NT2/D1 (cell line): ENCODE measurements around the gene MFN1.

Experiments
- DNase-seq: peaks from one replicate; pipeline ENCODE4 v3.0.0-alpha.2; 2011; ENCODE audit warnings: low read depth, low spot score
- H3K27me3 ChIP-seq: 2 replicates; pipeline ENCODE4 v1.6.0; 2011; ENCODE audit warnings: mild to moderate bottlenecking; ENCODE audit not compliant: insufficient read length, insufficient read depth
- H3K36me3 ChIP-seq: 2 replicates; pipeline ENCODE4 v1.6.1; 2011; ENCODE audit warnings: mild to moderate bottlenecking, low read length, mixed read lengths; ENCODE audit not compliant: insufficient read depth, insufficient read length
- H3K4me1 ChIP-seq: 2 replicates; pipeline ENCODE4 v1.5.1; 2011; ENCODE audit not compliant: insufficient read depth, insufficient read length
- H3K4me3 ChIP-seq: 2 replicates; pipeline ENCODE4 v1.5.1; 2011; ENCODE audit warnings: low read depth; ENCODE audit not compliant: insufficient read length
- H3K9ac ChIP-seq: 2 replicates; pipeline ENCODE4 v1.6.0; 2011; ENCODE audit warnings: low read depth; ENCODE audit not compliant: insufficient read length
- H3K9me3 ChIP-seq: 2 replicates; pipeline ENCODE4 v1.5.1; 2011; ENCODE audit warnings: mild to moderate bottlenecking, low read length; ENCODE audit not compliant: insufficient read depth
- SUZ12 ChIP-seq: IDR thresholded peaks from 2 replicates; pipeline ENCODE4 v1.6.1; 2011; ENCODE audit not compliant: insufficient read length, insufficient read depth; ENCODE audit errors: extremely low read depth
- YY1 ChIP-seq: IDR thresholded peaks from 2 replicates; pipeline ENCODE4 v1.6.1; 2011; ENCODE audit not compliant: insufficient read length, insufficient read depth
- ZNF274 ChIP-seq: IDR thresholded peaks from 2 replicates; pipeline ENCODE4 v1.6.1; 2011; ENCODE audit warnings: mild to moderate bottlenecking, low read depth, low read length

Gene MFN1

DNA sequence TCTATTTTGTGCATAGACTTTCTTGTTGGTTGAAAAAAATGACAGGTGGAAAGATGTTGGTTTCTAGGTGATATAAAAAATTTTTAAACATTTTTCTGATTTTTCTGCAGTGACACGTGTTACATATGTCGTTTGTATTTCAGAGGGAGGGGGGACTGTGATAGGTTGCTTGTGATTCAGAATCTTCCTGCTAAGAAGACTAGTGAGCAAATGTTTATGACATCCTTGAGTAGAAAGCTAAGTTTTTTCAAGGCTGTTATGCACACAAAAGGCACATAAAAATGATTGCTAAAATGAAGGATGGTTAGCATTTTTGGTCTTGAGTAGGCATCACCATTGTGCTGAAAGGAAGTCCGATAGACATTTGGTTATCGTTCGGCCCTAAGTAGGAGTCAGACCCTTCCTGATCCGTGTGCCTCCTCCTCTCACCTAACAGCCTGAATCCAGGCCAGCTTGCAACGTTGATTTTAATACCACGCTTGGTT lies 23.2 kb upstream of the MFN1 start:
- DNase-seq = no peak
- Histone ChIP-seq H3K4me1 (no peaks in the 10 kb centered on the region), H3K36me3 (peaks cover 44% of the 10 kb centered on the region), H3K9ac (peak overlapping the region; percentile 97), H3K4me3 (peak overlapping the region; percentile 97), H3K27me3 (no peaks in the 10 kb centered on the region), H3K9me3 (no peaks in the 10 kb centered on the region)
- TF ChIP-seq SUZ12 = no peak
- TF ChIP-seq YY1 = no peak
- TF ChIP-seq ZNF274 = no peak

DNA sequence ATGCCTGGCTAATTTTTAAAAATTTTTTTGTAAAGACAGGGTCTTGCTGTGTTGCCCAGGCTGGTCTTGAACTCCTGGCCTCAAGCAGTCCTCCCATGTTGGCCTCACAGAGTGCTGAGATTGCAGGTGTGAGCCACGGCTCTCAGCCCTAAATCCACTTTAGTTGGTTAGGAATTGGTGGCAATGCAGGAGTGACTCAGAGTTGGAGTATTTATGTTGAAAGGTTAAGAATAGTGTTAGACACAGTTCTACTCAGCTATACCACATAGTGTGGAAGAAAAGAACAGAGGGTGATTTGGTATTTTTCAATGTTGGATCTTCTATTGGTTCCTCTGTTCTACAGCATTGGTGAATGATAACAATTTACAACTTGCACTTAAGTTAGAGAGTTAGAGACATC lies 17.1 kb upstream of the MFN1 start:
- no peak overlapping the region for H3K4me3 ChIP-seq
- no peaks in the 10 kb centered on the region for H3K4me1 ChIP-seq
- H3K36me3 ChIP-seq = peaks cover 96% of the 10 kb centered on the region
- no peak for DNase-seq
- H3K9me3 ChIP-seq = no peaks in the 10 kb centered on the region
- TF ChIP-seq SUZ12 = no peak
- no peak for TF ChIP-seq ZNF274
- no peak for TF ChIP-seq YY1
- H3K9ac ChIP-seq = no peak overlapping the region
- no peaks in the 10 kb centered on the region for H3K27me3 ChIP-seq

DNA sequence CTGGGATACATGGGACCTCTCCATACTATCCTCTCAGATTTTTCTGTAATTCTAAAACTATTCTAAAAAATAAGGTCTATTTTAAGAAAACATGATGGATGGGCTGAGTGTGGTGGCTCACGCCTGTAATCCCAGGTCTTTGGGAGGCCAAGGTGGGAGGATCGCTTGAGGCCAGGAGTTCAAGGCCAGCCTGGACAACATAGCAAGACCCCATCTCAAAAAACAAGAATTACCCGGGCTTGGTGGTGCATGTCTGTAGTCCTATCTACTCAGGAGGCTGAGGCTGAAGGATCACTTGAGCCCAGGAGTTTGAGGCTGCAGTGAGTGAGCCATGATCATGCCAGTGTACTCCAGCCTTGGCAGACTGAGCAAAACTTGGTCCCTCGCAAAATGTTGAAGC lies 15.3 kb upstream of the MFN1 start:
- no peak for DNase-seq
- H3K4me1 ChIP-seq = no peaks in the 10 kb centered on the region
- H3K27me3 ChIP-seq = no peaks in the 10 kb centered on the region
- no peak overlapping the region for H3K4me3 ChIP-seq
- TF ChIP-seq YY1 = no peak
- no peak for TF ChIP-seq SUZ12
- TF ChIP-seq ZNF274 = no peak
- peaks cover 80% of the 10 kb centered on the region for H3K36me3 ChIP-seq
- H3K9ac ChIP-seq = no peak overlapping the region
- H3K9me3 ChIP-seq = no peaks in the 10 kb centered on the region

DNA sequence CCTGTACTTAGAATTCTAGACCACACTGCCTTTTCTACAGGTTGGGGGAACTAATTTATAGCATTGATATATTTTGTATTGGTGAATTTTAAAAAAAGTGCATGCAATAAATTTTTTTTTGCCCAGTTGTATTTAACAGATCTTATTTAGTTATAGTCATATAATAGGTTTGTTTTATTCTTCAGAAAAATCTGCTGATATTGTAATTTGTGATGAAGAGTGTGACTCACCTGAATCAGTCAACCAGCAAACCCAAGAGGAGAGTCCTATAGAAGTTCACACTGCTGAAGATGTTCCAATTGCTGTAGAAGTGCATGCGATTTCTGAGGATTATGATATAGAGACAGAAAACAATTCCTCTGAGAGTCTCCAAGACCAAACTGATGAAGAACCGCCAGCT lies 14.4 kb upstream of the MFN1 start:
- Histone ChIP-seq H3K9me3 (no peaks in the 10 kb centered on the region), H3K4me1 (no peaks in the 10 kb centered on the region), H3K4me3 (no peak overlapping the region), H3K9ac (no peak overlapping the region), H3K36me3 (peaks cover 72% of the 10 kb centered on the region), H3K27me3 (no peaks in the 10 kb centered on the region)
- DNase-seq = no peak
- TF ChIP-seq YY1 (no peak), SUZ12 (no peak), ZNF274 (no peak)

DNA sequence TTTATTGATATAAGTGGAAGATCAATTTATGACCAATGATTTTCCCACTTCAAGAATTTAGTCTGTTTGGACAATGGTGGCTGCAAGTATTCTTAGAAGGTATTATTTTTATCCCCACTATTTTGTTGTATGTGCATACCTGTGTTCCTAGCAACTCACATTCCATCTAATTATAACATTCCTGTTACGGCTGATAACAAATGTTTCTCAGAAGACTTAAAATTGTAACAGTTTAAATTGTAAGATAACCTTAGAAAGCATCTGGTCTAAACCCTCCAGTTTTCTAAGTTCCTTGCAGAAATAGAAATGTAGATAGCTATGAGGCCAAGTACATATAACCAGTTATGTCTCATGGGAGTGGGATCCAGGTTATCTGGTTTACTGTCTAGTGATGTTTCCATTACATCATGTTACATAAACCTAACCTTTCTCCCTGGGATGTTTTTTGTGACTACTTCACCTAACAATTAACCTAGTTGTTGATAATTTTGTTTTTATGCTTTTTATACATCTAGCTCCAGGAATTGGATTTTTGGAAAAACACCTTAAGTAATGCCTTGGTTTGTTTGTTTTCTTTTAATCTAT lies 11.1 kb upstream of the MFN1 start:
- H3K27me3 ChIP-seq = no peaks in the 10 kb centered on the region
- no peak overlapping the region for H3K9ac ChIP-seq
- no peak for DNase-seq
- H3K4me3 ChIP-seq = no peak overlapping the region
- H3K9me3 ChIP-seq = no peaks in the 10 kb centered on the region
- TF ChIP-seq SUZ12 = no peak
- no peak for TF ChIP-seq ZNF274
- no peak for TF ChIP-seq YY1
- H3K36me3 ChIP-seq = peaks cover 40% of the 10 kb centered on the region
- no peaks in the 10 kb centered on the region for H3K4me1 ChIP-seq

DNA sequence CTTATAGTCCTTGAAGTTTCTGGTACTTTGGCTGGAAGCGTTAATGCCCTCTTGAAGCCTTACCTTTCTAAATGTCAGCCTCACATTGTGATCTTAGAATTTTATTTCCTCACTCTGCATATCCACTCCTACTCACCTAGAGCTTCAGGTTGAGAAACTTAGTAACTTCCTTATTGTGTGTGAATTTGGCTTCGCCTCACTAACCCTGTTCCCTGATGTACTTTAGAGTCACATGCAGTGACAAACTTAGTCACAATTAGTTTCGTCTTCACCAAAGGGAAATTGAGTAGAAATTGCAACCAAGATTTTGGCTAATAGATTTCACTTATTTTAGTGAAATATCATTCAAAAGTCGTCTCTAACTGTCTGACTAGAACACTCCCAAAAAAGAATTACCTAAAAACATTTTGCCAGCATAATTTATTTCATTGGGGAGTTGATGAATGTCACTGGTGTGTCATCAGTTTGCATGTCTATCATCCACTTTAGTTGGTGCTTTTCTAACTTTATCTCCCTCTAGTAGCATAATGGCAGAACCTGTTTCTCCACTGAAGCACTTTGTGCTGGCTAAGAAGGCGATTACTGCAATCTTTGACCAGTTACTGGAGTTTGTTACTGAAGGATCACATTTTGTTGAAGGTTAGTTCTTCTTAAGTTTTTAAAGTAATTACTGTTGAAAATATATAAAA lies 960 bp downstream of the MFN1 start:
- DNase-seq = no peak
- no peaks in the 10 kb centered on the region for H3K27me3 ChIP-seq
- H3K4me1 ChIP-seq = no peaks in the 10 kb centered on the region
- H3K36me3 ChIP-seq = peaks cover 39% of the 10 kb centered on the region
- H3K9ac ChIP-seq = peak overlapping the region; percentile 83
- no peaks in the 10 kb centered on the region for H3K9me3 ChIP-seq
- TF ChIP-seq ZNF274 (no peak), YY1 (no peak), SUZ12 (no peak)
- H3K4me3 ChIP-seq = peak overlapping the region; percentile 92

DNA sequence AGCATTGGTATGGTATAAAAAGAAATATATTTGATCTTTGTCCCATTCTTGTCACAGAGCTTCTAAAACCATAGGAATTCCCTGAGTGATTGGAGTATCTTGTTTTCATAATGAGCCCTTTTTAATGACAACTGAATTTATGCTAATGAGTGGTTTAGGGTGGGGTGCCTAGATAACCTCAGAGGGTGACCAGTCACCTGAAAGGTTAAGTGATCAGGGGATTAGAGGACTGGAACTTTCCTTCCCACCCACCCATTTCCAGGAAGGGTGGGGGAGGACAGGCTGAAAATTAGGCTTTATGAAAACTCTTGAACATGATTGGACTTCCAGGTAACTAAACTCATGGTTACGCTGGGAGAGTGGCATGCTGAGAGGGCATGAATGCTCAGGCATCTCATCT lies 8.5 kb downstream of the MFN1 start:
- H3K36me3 ChIP-seq = peaks cover 83% of the 10 kb centered on the region
- H3K4me1 ChIP-seq = no peaks in the 10 kb centered on the region
- H3K4me3 ChIP-seq = no peak overlapping the region
- H3K9ac ChIP-seq = no peak overlapping the region
- H3K27me3 ChIP-seq = no peaks in the 10 kb centered on the region
- no peak for TF ChIP-seq YY1
- no peak for TF ChIP-seq SUZ12
- TF ChIP-seq ZNF274 = no peak
- DNase-seq = no peak
- H3K9me3 ChIP-seq = no peaks in the 10 kb centered on the region
